ENCODE results near the gene COQ3. TPM values are rescaled to one million over a fixed set of nuclear protein-coding genes. Genes with fewer than 3 reads are reported as not detected.

COQ3 gene
- total RNA-seq, 1 experiment from 2014 or later = 7.7 TPM

- TF ChIP-seq CTCF (IDR thresholded peaks at IDR 0.05; ENCODE audit: unreplicated experiment) = no peak
- CTCF ChIA-PET = interaction anchor here (0.8 to 2.3 kb wide), 2 partner anchors 16 to 82 kb away, joined by 3 to 8 read pairs; no protein-coding TSS in a partner anchor
- no peak for DNase-seq (ENCODE audit: unreplicated experiment)
- Mint-ChIP-seq H3K27ac (ENCODE audit: low read depth, unreplicated experiment) (no peak overlapping the region), H3K4me3 (ENCODE audit: unreplicated experiment) (no peak overlapping the region), H3K9me3 (ENCODE audit: unreplicated experiment) (no peaks in the 10 kb centered on the region), H3K27me3 (ENCODE audit: insufficient read depth, unreplicated experiment) (no peaks in the 10 kb centered on the region), H3K36me3 (ENCODE audit: insufficient read depth, unreplicated experiment) (peaks cover 74% of the 10 kb centered on the region), H3K4me1 (ENCODE audit: insufficient read depth, unreplicated experiment) (peaks cover 8% of the 10 kb centered on the region)
- BruUV-seq (replicated peaks) = no TSS peak
- POLR2A ChIA-PET = interaction anchor here (0.6 to 1.4 kb wide), 2 partner anchors 13 to 105 kb away, joined by 3 to 4 read pairs; partner anchors contain the start of gene PNISR
- intact Hi-C loops (cut with micrococcal nuclease) = no loop called here
Measured at GRCh38 chr6:99412065-99412464, 18.1 kb upstream of the COQ3 start.

DNA sequence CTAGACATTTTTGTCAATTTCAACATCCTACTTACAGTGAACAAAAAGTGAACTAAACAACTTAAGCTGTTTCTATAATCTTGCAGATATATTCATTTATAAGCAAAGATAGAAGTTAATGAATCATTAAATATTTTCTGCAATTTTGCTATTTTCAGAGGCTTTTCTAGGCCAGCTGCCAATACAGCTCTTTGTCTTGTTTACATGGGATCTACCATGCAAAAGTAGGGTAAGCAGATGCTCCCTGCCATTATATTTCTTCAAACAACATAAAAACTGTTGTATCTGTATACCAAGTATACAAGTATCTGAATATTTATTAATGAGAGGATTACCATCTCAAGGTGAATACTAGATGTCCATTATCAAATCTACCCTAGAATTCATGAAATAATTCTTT is 15.7 kb upstream of the COQ3 start:
- Mint-ChIP-seq H3K4me1 (ENCODE audit: insufficient read depth, unreplicated experiment) (peaks cover 8% of the 10 kb centered on the region), H3K27me3 (ENCODE audit: insufficient read depth, unreplicated experiment) (no peaks in the 10 kb centered on the region), H3K27ac (ENCODE audit: low read depth, unreplicated experiment) (no peak overlapping the region), H3K36me3 (ENCODE audit: insufficient read depth, unreplicated experiment) (peaks cover 98% of the 10 kb centered on the region), H3K4me3 (ENCODE audit: unreplicated experiment) (no peak overlapping the region), H3K9me3 (ENCODE audit: unreplicated experiment) (no peaks in the 10 kb centered on the region)
- CTCF ChIA-PET = interaction anchor here (1.1 to 1.3 kb wide), 2 partner anchors 41 to 80 kb away, joined by 3 to 4 read pairs; no protein-coding TSS in a partner anchor
- POLR2A ChIA-PET = interaction anchor here (0.8 to 1.4 kb wide), 3 partner anchors 9 to 16 kb away, joined by 4 to 8 read pairs (median 4); partner anchors contain the start of gene COQ3
- intact Hi-C loops (cut with micrococcal nuclease) = no loop called here
- TF ChIP-seq CTCF (IDR thresholded peaks at IDR 0.05; ENCODE audit: unreplicated experiment) = no peak
- no peak for DNase-seq (ENCODE audit: unreplicated experiment)
- BruUV-seq (replicated peaks) = no TSS peak

- CTCF ChIA-PET = interaction anchor here (1.4 kb wide), 1 partner anchor 76 kb away, joined by 3 read pairs; no protein-coding TSS in a partner anchor
- peaks cover 100% of the 10 kb centered on the region for H3K36me3 Mint-ChIP-seq (ENCODE audit: insufficient read depth, unreplicated experiment)
- no peaks in the 10 kb centered on the region for H3K9me3 Mint-ChIP-seq (ENCODE audit: unreplicated experiment)
- no peaks in the 10 kb centered on the region for H3K4me1 Mint-ChIP-seq (ENCODE audit: insufficient read depth, unreplicated experiment)
- H3K27me3 Mint-ChIP-seq (ENCODE audit: insufficient read depth, unreplicated experiment) = no peaks in the 10 kb centered on the region
- POLR2A ChIA-PET = interaction anchor here (0.6 to 1.9 kb wide), 2 partner anchors 13 to 17 kb away, joined by 3 to 7 read pairs; partner anchors contain the start of gene COQ3
- no peak overlapping the region for H3K27ac Mint-ChIP-seq (ENCODE audit: low read depth, unreplicated experiment)
- BruUV-seq (replicated peaks) = no TSS peak
- TF ChIP-seq CTCF (IDR thresholded peaks at IDR 0.05; ENCODE audit: unreplicated experiment) = no peak
- H3K4me3 Mint-ChIP-seq (ENCODE audit: unreplicated experiment) = no peak overlapping the region
- intact Hi-C loops (cut with micrococcal nuclease) = no loop called here
- no peak for DNase-seq (ENCODE audit: unreplicated experiment)
Measured at GRCh38 chr6:99407076-99407475, 13.1 kb upstream of the COQ3 start.

DNA sequence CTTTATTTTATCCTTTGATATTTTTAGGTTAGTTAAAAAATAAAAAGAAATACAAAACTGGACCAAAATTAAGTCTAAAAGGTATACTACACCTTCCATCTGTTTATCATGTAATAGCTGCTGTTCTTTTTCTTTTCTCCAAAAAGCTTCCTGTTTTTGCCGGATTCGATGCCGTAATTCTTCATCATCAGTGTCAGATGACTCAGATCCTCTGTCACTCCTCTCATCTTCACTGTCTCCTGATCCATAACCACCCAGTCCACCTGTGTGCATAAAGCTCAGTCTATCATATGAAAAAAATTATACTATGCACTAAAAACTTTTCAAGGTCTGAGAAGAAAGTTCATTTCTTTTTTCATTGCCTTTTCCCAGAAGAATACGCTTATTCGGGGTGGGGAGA is 8.5 kb upstream of the COQ3 start:
- no peaks in the 10 kb centered on the region for H3K9me3 Mint-ChIP-seq (ENCODE audit: unreplicated experiment)
- no peak overlapping the region for H3K4me3 Mint-ChIP-seq (ENCODE audit: unreplicated experiment)
- intact Hi-C loops (cut with micrococcal nuclease) = no loop called here
- TF ChIP-seq CTCF (IDR thresholded peaks at IDR 0.05; ENCODE audit: unreplicated experiment) = no peak
- no peaks in the 10 kb centered on the region for H3K27me3 Mint-ChIP-seq (ENCODE audit: insufficient read depth, unreplicated experiment)
- DNase-seq (ENCODE audit: unreplicated experiment) = no peak
- H3K4me1 Mint-ChIP-seq (ENCODE audit: insufficient read depth, unreplicated experiment) = no peaks in the 10 kb centered on the region
- H3K36me3 Mint-ChIP-seq (ENCODE audit: insufficient read depth, unreplicated experiment) = peaks cover 97% of the 10 kb centered on the region
- no TSS peak for BruUV-seq (replicated peaks)
- POLR2A ChIA-PET = interaction anchor here (0.5 kb wide), 1 partner anchor 12 kb away, joined by 3 read pairs; no protein-coding TSS in a partner anchor
- H3K27ac Mint-ChIP-seq (ENCODE audit: low read depth, unreplicated experiment) = no peak overlapping the region
- CTCF ChIA-PET = interaction anchor here (0.6 to 2.8 kb wide), 7 partner anchors 9 to 705 kb away, joined by 3 to 11 read pairs (median 4); partner anchors contain the start of gene COQ3

Data from MCF 10A (cell line).